IMR-90 (cell line): Measurements from ENCODE around the gene PPP1R10.

Experiments used
- CTCF ChIP-seq: conservative IDR thresholded peaks from 2 replicates; pipeline ENCODE4 v1.5.1; 2012; ENCODE audit warnings: mild to moderate bottlenecking, low read depth, low read length, improper control_type of control experiment
- FOS ChIP-seq: fragments of 150-350 bp; IDR thresholded peaks from 2 replicates; pipeline ENCODE4 v1.6.1; 2016; ENCODE audit warnings: low read depth, low read length
- MAFK ChIP-seq: IDR thresholded peaks from 2 replicates; pipeline ENCODE4 v1.6.1; 2012; ENCODE audit warnings: low read depth, low read length, improper control_type of control experiment
- MAZ ChIP-seq: IDR thresholded peaks from 2 replicates; pipeline ENCODE4 v1.6.1; 2012; ENCODE audit warnings: low read depth, mild to moderate bottlenecking, low read length, improper control_type of control experiment, moderate library complexity, borderline replicate concordance
- MXI1 ChIP-seq: IDR thresholded peaks from 2 replicates; pipeline ENCODE4 v1.6.1; 2012; ENCODE audit warnings: low read depth, mild to moderate bottlenecking, low read length, moderate library complexity, borderline replicate concordance
- NFE2L2 ChIP-seq: fragments of 150-350 bp; IDR thresholded peaks from 2 replicates; pipeline ENCODE4 v1.6.1; 2016; ENCODE audit warnings: low read depth, mild to moderate bottlenecking, low read length
- POLR2A ChIP-seq: IDR thresholded peaks from 2 replicates; pipeline ENCODE4 v1.6.1; 2012; ENCODE audit warnings: mild to moderate bottlenecking, low read depth, low read length
- RAD21 ChIP-seq: IDR thresholded peaks from 2 replicates; pipeline ENCODE4 v1.6.1; 2012; ENCODE audit warnings: low read length, improper control_type of control experiment
- RFX5 ChIP-seq: IDR thresholded peaks from 2 replicates; pipeline ENCODE4 v1.8.0; 2012; ENCODE audit warnings: low read depth, mild to moderate bottlenecking, low read length, moderate library complexity
- SMC3 ChIP-seq: fragments of 150-350 bp; IDR thresholded peaks from 2 replicates; pipeline ENCODE4 v1.6.1; 2016; ENCODE audit warnings: low read depth, mild to moderate bottlenecking, antibody characterized with exemption, low read length, moderate library complexity

GRCh38 chr6:30598912-30599624 lies 18.0 kb downstream of the PPP1R10 start:
- TF ChIP-seq MXI1 (no peak), CTCF (no peak), POLR2A (no peak), FOS (no peak), MAFK (no peak), RAD21 (no peak), RFX5 (no peak), SMC3 (no peak), MAZ (no peak), NFE2L2 (no peak)
